Measurements from ENCODE around the gene PRMT5.

The PRMT5 gene

DNA sequence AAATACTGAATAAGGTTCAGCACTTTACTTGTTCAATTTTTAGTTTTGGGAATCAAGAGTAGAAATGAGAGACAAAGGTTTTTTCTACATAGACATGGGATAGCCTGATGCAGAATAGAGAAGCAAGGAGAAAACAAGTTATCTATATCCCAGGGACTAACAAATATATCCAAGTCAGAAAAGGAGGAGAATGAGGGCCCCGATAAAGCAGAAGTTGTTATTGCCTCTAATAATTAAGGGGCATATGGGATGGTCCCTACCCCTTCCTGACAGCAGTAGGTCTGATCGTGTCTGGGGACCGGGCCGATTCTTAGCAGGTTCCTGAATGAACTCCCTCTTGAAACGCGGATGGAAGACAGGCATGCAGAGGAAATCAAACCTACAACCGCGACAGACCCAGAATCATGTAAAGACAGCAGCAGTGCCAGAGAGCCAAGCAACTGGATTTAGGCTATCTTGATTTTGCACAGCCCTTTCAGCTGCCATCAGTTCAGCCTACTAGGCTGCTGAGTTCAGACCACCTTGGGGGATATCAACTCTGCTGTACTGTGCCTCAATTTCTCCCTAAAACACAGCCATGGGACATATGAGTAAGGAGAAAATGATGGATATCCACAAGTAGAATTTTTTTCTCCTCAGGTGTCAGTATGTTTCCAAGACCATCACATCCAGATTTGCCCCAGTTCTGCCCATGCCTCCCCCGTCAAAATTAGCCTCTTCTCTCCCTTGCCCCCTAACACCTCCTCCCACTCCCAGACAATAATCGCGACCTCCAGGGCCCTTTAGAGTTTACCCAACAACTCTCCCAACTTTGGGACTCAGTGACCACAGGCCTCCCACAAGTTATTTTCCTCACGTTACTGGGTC, 706 bp downstream of the PRMT5 start:
- DNase-seq (ENCODE audit: extremely low read depth, low read depth) = no peak
- TF ChIP-seq CTCF (IDR thresholded peaks at IDR 0.05; ENCODE audit: low read depth, low read length) = no peak

DNA sequence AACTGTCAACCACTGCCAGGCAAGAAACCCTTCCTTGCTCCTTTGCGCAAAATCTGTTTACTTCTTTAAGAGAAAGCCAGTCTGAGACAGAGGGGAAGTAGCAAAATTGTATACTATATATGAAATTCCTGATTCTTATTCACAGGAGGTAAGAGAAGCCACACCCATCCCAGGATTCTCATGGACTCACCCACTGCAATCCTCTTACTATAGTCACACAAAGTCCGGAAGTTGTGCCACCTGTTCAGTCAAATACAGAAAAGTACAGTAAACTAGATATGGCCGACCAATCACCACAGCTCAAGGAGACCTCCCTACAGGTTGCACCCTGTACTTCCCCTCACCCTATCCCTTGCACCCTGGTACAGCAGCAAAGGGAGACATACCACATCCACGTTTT, 2.9 kb downstream of the PRMT5 start:
- DNase-seq (ENCODE audit: extremely low read depth, low read depth) = no peak
- TF ChIP-seq CTCF (IDR thresholded peaks at IDR 0.05; ENCODE audit: low read depth, low read length) = no peak

DNA sequence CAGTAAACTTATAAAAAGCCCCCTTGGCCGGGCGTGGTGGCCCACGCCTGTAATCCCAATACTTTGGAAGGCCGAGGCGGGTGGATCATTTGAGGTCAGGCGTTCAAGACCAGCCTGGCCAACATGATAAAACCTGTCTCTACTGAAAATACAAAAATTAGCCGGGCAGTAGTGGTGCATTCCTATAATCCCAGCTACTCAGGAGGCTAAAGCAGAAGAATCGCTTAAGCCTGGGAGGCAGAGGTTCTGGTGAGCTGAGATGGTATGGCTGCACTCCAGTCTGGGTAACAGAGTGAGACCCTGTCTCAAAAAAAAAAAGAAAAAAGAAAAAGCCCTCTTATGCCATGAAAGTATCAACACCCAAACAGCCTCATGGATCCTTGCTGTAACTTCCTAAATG, 3.7 kb downstream of the PRMT5 start:
- no peak for DNase-seq (ENCODE audit: extremely low read depth, low read depth)
- TF ChIP-seq CTCF (IDR thresholded peaks at IDR 0.05; ENCODE audit: low read depth, low read length) = no peak

- DNase-seq (ENCODE audit: extremely low read depth, low read depth) = no peak
- TF ChIP-seq CTCF (IDR thresholded peaks at IDR 0.05; ENCODE audit: low read depth, low read length) = no peak
Observed at GRCh38 chr14:22923746-22924145, 5.4 kb downstream of the PRMT5 start.

GRCh38 chr14:22922294-22922693, 6.9 kb downstream of the PRMT5 start:
- no peak for TF ChIP-seq CTCF (IDR thresholded peaks at IDR 0.05; ENCODE audit: low read depth, low read length)
- no peak for DNase-seq (ENCODE audit: extremely low read depth, low read depth)

- no peak for DNase-seq (ENCODE audit: extremely low read depth, low read depth)
- no peak for TF ChIP-seq CTCF (IDR thresholded peaks at IDR 0.05; ENCODE audit: low read depth, low read length)
Observed at GRCh38 chr14:22920697-22921096, 8.5 kb downstream of the PRMT5 start.

DNA sequence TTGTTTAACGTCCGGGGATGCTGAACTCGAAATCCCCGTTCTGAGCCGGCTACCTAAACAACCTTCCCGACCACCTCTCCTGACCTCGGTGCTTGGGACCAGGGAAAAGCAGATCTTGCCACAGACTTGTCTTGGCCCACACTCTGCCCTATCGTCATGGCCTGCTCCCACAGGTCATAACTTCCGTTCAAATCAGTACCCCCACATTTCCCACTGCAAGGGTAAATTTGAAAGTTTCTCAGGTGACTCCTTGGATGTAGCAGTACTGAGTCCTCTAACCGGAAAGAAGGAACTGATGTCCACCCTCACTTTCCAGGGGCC, 9.6 kb downstream of the PRMT5 start:
- no peak for DNase-seq (ENCODE audit: extremely low read depth, low read depth)
- TF ChIP-seq CTCF (IDR thresholded peaks at IDR 0.05; ENCODE audit: low read depth, low read length) = no peak
